ENCODE measurements around the gene MTG2.
"Not testable (repeated sequence)": the region's sequence is repeated elsewhere in the genome, so short reads cannot be mapped to it uniquely, and the experiment has no call there.

The MTG2 gene

GRCh38 chr20:62145688-62146018 is 37.2 kb upstream of the MTG2 start:
- DNase-seq (ENCODE audit: low spot score) = no peak

- no peak for DNase-seq (ENCODE audit: low spot score)
These were observed 36.6 kb upstream of the MTG2 start for GRCh38 chr20:62146019-62146755.

GRCh38 chr20:62147125-62147524 is 35.7 kb upstream of the MTG2 start:
- no peak for DNase-seq (ENCODE audit: low spot score)

- no peak for DNase-seq (ENCODE audit: low spot score)
These were observed 35.3 kb upstream of the MTG2 start for GRCh38 chr20:62147528-62147927.

- not testable (repeated sequence) for DNase-seq (ENCODE audit: low spot score)
These were observed 34.4 kb upstream of the MTG2 start for GRCh38 chr20:62148383-62148782.

GRCh38 chr20:62148908-62149314 is 33.9 kb upstream of the MTG2 start:
- DNase-seq (ENCODE audit: low spot score) = no peak

- peak; percentile 70 for DNase-seq (ENCODE audit: low spot score)
These were observed 33.1 kb upstream of the MTG2 start for GRCh38 chr20:62149532-62150309.

GRCh38 chr20:62150310-62150575 is 32.6 kb upstream of the MTG2 start:
- DNase-seq (ENCODE audit: low spot score) = no peak

- DNase-seq (ENCODE audit: low spot score) = no peak
These were observed 31.6 kb upstream of the MTG2 start for GRCh38 chr20:62151225-62151624.

GRCh38 chr20:62151835-62152364 is 30.9 kb upstream of the MTG2 start:
- no peak for DNase-seq (ENCODE audit: low spot score)

- DNase-seq (ENCODE audit: low spot score) = no peak
These were observed 27.2 kb upstream of the MTG2 start for GRCh38 chr20:62155428-62156253.

GRCh38 chr20:62156254-62156556 is 26.6 kb upstream of the MTG2 start:
- no peak for DNase-seq (ENCODE audit: low spot score)

- DNase-seq (ENCODE audit: low spot score) = no peak
These were observed 26.0 kb upstream of the MTG2 start for GRCh38 chr20:62156592-62157386.

- DNase-seq (ENCODE audit: low spot score) = no peak
These were observed 25.3 kb upstream of the MTG2 start for GRCh38 chr20:62157387-62158087.

GRCh38 chr20:62158088-62158400 is 24.8 kb upstream of the MTG2 start:
- DNase-seq (ENCODE audit: low spot score) = no peak

GRCh38 chr20:62158541-62158940 is 24.3 kb upstream of the MTG2 start:
- no peak for DNase-seq (ENCODE audit: low spot score)

- no peak for DNase-seq (ENCODE audit: low spot score)
These were observed 23.8 kb upstream of the MTG2 start for GRCh38 chr20:62159052-62159451.

- DNase-seq (ENCODE audit: low spot score) = no peak
These were observed 23.0 kb upstream of the MTG2 start for GRCh38 chr20:62159839-62160238.

- DNase-seq (ENCODE audit: low spot score) = no peak
These were observed 22.6 kb upstream of the MTG2 start for GRCh38 chr20:62160253-62160652.

- DNase-seq (ENCODE audit: low spot score) = no peak
These were observed 22.0 kb upstream of the MTG2 start for GRCh38 chr20:62160876-62161275.

- no peak for DNase-seq (ENCODE audit: low spot score)
These were observed 21.5 kb upstream of the MTG2 start for GRCh38 chr20:62161347-62161746.
